ENCODE measurements around the gene AIRE. TPM values are rescaled to one million over a fixed set of nuclear protein-coding genes. Genes with fewer than 3 reads are reported as not detected.

AIRE gene
- total and polyA plus RNA-seq, 8 donors, result 0.18 to 0.87 TPM; not detected in 6

DNA sequence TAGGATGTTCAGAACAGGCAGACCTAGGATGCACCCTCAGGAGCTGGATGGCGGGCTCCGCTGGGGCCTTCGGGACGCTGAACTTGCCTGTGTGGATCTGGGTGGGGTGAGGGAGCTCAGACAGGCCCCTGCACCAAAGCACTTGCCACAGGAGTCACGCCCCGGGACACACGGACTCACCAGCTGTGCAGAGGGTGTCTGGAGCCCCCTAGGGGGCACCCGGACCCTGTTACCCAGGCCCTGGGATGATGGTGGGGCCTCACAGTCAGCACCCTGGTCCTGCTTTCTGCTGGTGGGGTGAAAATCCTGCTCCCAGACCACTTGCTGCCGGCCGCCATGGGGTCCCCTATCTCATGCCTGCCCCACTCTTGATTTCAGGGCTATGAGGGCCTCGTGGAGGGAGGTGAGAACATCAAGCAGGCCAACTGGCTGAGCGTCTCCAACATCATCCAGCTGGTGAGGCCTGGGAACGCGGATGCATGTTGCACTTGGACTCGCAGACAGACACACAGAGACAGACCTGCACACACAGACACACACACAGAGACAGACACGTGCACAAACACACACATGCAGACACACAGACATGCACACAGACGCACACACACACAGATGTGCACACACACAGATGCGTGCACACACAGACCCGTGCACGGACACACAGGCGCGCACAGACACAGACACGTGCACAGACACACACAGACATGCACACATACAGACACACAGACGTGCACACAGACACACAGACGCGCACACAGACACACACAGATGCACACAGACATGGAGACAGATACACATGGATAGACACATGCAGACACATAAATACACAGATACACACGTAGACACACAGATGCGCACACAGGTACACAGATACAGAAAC, 25.2 kb downstream of the AIRE start:
- intact Hi-C loops (cut with DNase I; ENCODE audit: low total_unique reads), result no loop called here
- 87 to 92% (median 91%) methylated on average over 20 to 28 of the region's 28 CpGs for WGBS, 5 donors
- H3K9me3 ChIP-seq, result no peaks in the 10 kb centered on the region

DNA sequence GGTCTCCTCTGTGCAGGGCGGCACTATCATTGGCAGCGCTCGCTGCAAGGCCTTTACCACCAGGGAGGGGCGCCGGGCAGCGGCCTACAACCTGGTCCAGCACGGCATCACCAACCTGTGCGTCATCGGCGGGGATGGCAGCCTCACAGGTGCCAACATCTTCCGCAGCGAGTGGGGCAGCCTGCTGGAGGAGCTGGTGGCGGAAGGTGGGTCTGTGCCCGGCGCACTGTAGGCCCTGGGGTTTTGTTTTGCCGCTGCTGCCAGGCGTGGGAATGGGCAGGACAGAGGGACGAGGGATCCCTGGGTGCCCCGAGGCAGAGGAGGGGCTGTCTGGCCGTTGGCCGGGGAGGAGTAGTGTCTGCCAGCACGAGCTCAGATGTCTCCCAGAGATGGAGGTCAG, 26.4 kb downstream of the AIRE start:
- Histone ChIP-seq H3K27me3 (no peaks in the 10 kb centered on the region), H3K4me3 (no peak overlapping the region), H3K27ac (no peak overlapping the region), H3K36me3 (peaks cover 54 to 100% (median 99%) of the 10 kb centered on the region in 4 donors), H3K4me1 (peaks cover 0 to 4% (median 1%) of the 10 kb centered on the region in 4 donors), H3K9me3 (no peaks in the 10 kb centered on the region)
- intact Hi-C loops (cut with DNase I; ENCODE audit: low total_unique reads), result no loop called here
- no peak for DNase-seq
- no peak for TF ChIP-seq POLR2AphosphoS5 (IDR thresholded peaks at IDR 0.05)
- no peak for TF ChIP-seq EP300 (IDR thresholded peaks at IDR 0.05)
- no peak for TF ChIP-seq POLR2A (IDR thresholded peaks at IDR 0.05)
- TF ChIP-seq, protein P1, sequence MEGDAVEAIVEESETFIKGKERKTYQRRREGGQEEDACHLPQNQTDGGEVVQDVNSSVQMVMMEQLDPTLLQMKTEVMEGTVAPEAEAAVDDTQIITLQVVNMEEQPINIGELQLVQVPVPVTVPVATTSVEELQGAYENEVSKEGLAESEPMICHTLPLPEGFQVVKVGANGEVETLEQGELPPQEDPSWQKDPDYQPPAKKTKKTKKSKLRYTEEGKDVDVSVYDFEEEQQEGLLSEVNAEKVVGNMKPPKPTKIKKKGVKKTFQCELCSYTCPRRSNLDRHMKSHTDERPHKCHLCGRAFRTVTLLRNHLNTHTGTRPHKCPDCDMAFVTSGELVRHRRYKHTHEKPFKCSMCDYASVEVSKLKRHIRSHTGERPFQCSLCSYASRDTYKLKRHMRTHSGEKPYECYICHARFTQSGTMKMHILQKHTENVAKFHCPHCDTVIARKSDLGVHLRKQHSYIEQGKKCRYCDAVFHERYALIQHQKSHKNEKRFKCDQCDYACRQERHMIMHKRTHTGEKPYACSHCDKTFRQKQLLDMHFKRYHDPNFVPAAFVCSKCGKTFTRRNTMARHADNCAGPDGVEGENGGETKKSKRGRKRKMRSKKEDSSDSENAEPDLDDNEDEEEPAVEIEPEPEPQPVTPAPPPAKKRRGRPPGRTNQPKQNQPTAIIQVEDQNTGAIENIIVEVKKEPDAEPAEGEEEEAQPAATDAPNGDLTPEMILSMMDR (IDR thresholded peaks at IDR 0.05), result no peak
- WGBS, 5 donors, result 90 to 94% (median 91%) methylated on average over 20 to 22 of the region's 22 CpGs

More for the DNA sequence above, 25.2 kb downstream of the AIRE start:
- TF ChIP-seq EP300 (IDR thresholded peaks at IDR 0.05), result no peak
- TF ChIP-seq, protein P1 (IDR thresholded peaks at IDR 0.05), result no peak
- TF ChIP-seq POLR2A (IDR thresholded peaks at IDR 0.05), result no peak
- no peak for TF ChIP-seq POLR2AphosphoS5 (IDR thresholded peaks at IDR 0.05)
- peaks cover 0 to 17% (median 12%) of the 10 kb centered on the region in 4 donors for H3K4me1 ChIP-seq
- no peaks in the 10 kb centered on the region for H3K27me3 ChIP-seq
- no peak overlapping the region for H3K27ac ChIP-seq
- no peak overlapping the region for H3K4me3 ChIP-seq
- H3K36me3 ChIP-seq, result peaks cover 46 to 100% (median 93%) of the 10 kb centered on the region in 4 donors
- DNase-seq, result no peak

DNA sequence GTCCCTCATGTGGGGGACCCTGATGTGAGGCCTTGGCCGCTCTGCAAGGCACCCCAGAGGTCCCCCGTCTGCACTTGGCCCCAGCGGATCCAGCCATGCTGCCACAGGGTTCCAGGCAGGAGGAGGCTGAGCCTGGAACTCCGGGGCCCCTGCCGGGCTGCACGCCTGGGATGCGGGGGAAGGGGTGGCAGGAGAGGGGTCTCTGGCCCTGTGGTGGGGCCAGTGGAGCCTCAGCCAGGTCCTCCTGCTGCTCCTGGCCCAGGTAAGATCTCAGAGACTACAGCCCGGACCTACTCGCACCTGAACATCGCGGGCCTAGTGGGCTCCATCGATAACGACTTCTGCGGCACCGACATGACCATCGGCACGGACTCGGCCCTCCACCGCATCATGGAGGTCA, 27.0 kb downstream of the AIRE start:
- no peak overlapping the region for H3K27ac ChIP-seq
- H3K9me3 ChIP-seq, result no peaks in the 10 kb centered on the region
- no peaks in the 10 kb centered on the region for H3K27me3 ChIP-seq
- H3K4me1 ChIP-seq, result no peaks in the 10 kb centered on the region
- DNase-seq, result no peak
- H3K4me3 ChIP-seq, result no peak overlapping the region
- TF ChIP-seq EP300 (IDR thresholded peaks at IDR 0.05) (no peak), POLR2AphosphoS5 (IDR thresholded peaks at IDR 0.05) (no peak), POLR2A (IDR thresholded peaks at IDR 0.05) (no peak)
- TF ChIP-seq, protein P1 (IDR thresholded peaks at IDR 0.05), result no peak
- intact Hi-C loops (cut with DNase I; ENCODE audit: low total_unique reads), result no loop called here
- H3K36me3 ChIP-seq, result peaks cover 58 to 100% (median 99%) of the 10 kb centered on the region in 4 donors
- WGBS, 5 donors, result 95 to 97% (median 96%) methylated on average over 7 to 19 of the region's 19 CpGs

DNA sequence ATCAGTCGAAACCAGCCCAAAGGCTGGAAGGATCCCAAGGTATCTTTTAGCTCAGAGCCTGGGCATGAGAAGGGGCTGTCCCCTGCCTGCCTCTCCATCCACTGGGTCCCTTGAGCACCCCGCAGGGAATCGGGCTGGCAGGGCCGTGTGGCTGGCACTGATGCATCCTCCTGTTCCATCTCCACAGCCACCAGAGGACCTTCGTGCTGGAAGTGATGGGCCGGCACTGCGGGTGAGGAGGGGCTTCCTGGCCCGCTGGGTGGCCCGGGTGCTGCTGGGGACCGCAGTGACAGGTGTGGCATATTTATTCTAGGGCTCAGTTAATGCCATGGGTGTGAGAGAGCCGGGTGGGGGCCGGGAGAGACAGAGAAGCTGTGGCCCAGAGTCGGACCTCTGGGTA, 27.8 kb downstream of the AIRE start:
- no peak for DNase-seq
- no peak overlapping the region for H3K27ac ChIP-seq
- peaks cover 65 to 100% (median 99%) of the 10 kb centered on the region in 4 donors for H3K36me3 ChIP-seq
- 80 to 94% (median 88%) methylated on average over 12 to 13 of the region's 13 CpGs for WGBS, 5 donors
- no peak for TF ChIP-seq POLR2A (IDR thresholded peaks at IDR 0.05)
- TF ChIP-seq, protein P1 (IDR thresholded peaks at IDR 0.05), result no peak
- TF ChIP-seq POLR2AphosphoS5 (IDR thresholded peaks at IDR 0.05), result no peak
- TF ChIP-seq EP300 (IDR thresholded peaks at IDR 0.05), result no peak
- intact Hi-C loops (cut with DNase I; ENCODE audit: low total_unique reads), result no loop called here
- H3K4me3 ChIP-seq, result no peak overlapping the region
- no peaks in the 10 kb centered on the region for H3K9me3 ChIP-seq
- H3K27me3 ChIP-seq, result no peaks in the 10 kb centered on the region
- H3K4me1 ChIP-seq, result no peaks in the 10 kb centered on the region
